NCI-H2227 treated with DMSO at 0.1 percent for 48 hours (cell line): ENCODE results near the gene MACROD2.
"Not testable (repeated sequence)": the region's sequence is repeated elsewhere in the genome, so short reads cannot be mapped to it uniquely, and the experiment has no call there.

Source experiments
- DNase-seq: peaks from one replicate; lab custom pipeline; 2025; lab: John Stamatoyannopoulos, UW

MACROD2 gene

DNA sequence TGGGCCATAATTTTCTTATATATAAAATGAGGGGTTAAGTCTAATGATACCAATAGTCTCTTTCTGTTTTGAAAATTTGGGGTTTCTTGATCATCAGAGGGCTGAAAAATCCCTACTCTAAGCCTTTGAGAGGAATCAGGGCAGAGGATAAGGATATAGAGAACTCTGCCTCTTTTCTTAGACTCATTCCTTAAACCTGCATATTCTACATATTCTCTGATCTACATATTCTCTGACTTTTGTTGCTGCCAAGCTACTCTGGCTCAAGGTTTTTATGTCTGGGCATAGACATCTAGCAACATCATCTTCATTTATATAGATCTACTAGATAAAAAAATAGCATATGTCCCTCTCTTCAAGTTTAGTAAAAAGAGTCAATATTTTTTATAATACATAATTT is 270.9 kb downstream of the MACROD2 start:
- no peak for DNase-seq

DNA sequence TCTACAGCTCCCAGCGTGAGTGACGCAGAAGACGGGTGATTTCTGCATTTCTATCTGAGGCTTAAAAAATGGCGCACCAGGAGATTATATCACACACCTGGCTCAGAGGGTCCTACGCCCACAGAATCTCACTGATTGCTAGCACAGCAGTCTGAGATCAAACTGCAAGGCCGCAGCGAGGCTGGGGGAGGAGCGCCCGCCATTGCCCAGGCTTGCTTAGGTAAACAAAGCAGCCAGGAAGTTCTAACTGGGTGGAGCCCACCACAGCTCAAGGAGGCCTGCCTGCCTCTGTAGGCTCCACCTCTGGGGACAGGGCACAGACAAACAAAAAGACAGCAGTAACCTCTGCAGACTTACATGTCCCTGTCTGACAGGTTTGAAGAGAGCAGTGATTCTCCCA is 275.4 kb downstream of the MACROD2 start:
- DNase-seq = not testable (repeated sequence)

DNA sequence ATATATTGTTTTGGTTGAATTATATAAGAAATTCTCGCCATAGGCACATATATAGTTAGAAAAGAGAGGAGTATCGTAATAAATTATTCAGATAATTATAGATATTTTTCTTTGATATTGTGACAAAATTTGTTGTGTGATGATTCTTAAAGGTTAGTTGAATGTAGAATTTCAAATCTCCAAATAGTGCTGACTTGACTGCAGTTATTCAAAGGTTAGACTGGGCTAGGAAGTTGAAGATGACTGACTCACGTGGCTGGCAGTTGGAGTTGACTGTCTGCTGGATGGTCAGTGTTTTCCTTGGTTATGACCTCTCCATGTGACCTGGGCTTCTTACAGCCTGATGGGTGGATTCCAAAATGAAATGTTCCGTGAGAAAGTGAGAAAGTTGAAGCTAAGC is 286.8 kb downstream of the MACROD2 start:
- no peak for DNase-seq

DNA sequence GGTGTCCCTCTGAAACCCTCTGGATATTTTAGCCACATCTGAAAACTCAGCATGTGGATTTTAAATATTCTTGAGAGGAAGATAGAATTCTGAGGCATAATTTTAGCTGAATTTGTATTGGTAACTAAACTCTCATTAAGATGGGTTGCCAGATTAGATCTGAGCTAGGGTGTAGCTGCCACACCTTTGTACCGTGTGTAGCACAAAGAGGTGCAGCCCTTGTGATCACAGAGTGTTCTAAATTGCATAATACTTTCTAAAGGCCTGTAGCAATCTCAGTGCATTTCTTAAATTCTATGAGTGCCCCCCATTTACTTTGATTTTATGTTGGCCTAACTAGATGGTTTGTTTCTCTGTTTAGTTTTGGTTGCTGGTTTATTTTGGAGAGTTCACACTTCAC is 289.1 kb downstream of the MACROD2 start:
- no peak for DNase-seq

DNA sequence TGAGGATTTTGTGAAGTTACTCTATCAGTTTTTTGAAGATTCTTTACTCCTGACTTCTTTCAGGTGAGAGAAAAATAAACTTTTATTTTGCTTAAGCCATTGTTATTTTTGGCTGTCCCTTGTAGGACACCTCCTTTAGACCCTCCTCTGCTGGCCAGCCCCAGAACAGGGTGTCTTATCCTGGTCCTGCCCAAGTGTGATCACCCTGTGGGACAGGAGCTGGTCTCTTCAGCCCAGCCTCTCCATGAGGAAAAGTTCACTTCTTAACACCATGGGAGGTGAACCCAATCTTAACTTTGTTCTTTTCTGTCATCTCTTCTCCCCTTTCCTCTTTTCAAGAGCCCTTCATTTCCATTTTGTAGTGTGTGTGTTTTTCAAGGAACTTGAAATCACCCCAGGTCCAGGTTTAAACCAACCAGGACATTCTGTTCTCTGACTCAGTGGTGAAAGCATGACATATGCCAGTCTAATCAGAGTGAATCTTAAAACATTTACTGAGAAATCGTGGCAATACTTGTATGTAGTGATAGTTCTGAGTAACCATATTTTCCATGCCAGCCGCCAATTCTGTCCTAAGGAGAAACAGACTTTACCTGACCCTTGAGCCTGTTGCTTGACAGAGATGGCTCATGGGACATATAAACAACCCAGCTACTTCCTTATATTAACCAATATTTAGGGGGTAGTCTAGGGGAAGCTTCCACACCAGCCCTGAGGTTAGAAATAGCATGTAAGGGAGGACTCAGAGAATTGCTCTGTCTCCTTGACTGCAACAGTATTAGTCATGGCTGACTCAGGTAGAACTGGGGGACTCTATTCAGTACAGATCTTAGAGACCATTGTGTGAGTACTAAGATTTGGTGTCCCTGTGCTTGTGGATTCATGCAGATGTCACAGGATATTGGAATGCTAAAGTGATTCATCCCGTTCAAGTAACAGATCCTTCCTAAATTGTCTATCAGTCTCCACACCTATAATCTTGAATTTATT is 293.3 kb downstream of the MACROD2 start:
- DNase-seq = no peak

DNA sequence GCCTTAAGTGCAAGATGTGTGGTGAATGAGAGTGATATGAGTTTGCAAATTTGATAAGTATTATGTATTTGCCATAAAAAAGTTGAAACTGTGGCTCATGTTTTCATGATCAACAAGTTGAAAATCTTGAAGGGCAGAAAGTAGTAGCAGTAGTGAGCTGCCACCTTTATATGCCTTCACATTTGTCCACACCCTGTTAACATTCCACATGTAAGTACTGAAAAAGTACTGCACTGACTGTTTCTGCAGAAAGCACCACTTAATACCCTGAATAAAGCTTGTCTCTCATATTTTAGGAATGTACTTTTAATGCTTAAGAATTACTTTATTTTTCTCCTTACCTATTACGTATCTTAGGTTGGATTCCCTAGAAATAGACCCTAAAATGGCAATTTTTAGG is 296.2 kb downstream of the MACROD2 start:
- no peak for DNase-seq

DNA sequence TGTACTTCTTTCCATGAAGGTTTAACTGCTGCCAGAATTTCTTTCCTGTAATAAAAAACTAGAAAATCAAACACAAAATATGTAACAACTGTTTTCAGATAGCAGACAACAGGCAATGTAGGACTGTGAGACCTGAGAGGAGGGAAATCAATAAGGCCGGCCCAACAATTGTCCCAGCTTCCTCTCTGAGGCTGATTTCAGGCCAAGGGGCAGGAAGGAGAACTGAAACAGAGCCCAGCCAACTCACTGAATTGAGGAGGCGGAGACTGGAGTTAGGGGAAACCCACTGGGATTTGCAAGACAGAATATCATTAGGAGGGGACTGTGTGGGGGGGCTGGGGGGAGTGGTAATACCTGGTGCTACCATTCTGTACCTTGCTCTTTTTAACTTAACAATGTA is 299.9 kb downstream of the MACROD2 start:
- no peak for DNase-seq

DNA sequence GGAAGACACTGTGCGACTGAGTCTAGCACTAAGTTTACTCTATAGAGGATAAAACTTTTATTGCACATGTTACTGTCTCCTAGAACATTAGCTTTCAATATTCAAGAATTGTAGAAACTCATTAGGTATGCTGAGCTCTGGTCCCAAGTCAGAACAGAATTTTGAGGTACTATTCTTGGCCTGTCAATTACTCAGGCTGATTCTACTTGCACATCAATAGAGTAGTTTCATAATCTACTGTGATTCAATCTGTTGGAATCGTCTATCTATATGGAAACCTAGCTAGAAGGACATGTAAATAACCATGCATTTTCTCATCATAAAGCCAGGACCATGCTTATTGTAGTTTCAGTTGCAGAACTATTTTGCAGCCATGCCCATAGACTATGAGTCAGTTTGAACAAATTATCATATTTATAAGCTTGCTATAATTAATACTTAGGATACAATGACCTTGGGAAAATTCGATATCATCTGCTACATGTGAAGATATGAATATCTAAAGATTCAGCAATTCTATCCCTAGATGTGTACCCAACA is 300.5 kb downstream of the MACROD2 start:
- no peak for DNase-seq

DNA sequence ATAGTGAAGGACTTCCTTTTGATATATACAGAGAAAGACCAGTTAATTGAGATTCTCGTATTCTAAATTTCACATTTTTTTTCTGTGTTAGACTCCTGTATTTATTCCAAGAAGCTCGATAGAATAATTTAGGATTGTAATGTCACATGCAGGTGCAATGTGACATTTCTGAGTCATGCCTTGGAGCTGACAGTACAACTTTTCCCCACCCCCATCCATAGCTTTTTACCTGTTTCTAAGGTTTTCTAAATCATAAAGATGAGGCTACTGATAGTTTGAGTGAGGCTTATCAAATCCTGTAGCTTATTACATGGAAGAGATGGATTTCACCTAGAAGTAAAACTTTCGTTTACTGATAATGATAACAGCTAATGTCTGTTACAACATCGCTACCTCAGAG is 304.5 kb downstream of the MACROD2 start:
- DNase-seq = no peak

DNA sequence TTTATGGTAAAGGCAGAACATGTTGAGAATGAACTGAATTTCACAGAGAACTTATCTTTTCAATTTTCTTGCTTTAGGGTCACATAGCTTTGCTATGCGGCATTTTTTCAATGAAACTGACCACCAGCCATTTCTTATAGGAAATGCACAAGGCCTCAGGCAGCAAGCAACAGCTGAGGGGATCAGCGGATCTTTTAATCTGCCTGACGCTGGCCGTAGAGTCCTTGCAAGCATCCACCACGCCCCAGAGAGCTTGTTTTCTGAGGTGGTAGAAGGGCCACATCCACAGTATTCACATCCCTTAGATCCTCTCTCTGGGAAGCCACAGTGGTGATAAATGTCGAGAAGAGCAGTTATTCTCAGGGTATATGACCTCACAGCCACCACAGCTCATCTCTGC is 307.8 kb downstream of the MACROD2 start:
- no peak for DNase-seq

DNA sequence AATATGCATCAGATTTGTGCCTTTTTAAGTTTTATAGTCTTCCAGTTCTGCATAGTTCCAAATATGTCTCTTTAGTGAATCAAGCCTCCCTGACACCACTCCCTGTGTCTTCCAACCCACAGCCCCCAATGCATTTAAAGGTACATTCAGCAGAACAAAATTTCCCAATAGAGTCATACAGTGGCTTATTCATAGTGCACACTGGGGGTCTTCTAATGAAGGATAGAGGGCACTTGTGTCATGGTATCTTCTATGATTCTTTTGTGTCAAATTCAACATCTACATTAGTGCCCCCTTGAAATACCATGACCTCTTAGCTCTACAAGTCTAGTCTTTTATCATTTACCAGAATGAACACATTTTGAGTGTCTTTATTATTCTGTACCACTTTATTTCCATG is 308.3 kb downstream of the MACROD2 start:
- no peak for DNase-seq

DNA sequence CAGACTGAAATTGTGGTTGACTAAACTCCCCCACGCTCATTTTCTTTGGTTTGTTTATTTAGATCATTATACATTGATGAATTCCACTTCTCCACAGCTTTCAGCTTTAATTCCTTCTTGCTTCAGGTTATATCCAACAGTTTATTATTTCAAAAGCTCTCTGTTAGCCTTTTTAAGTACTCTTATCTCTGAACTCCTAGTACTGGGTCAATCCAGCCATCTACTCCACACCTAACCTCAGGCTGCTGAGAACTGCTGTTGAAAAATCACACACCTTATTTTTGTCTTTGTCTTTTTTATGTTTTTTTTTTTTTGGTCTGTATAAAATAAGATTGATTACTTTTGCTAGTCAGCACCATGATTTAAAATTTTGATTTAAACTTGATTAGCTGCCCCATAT is 309.2 kb downstream of the MACROD2 start:
- DNase-seq = no peak

DNA sequence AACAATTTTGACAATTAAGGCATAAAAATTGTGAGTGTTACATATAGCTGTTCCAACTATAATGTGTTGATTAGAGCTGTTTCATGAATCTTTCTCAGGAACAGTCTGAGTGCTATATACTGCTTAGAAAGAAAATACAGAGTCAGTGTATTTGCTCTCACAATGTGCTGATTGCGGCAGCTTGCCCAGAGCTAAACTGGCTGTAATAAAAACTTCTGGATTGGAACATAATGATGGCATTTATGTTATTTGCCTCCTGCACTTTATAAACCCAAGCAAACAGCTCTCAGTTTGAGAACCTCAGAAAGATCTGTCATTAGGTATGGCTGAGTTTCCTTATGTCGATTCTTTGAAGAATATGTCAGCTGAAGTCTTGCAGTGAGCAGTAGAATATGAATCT is 312.6 kb downstream of the MACROD2 start:
- DNase-seq = no peak

DNA sequence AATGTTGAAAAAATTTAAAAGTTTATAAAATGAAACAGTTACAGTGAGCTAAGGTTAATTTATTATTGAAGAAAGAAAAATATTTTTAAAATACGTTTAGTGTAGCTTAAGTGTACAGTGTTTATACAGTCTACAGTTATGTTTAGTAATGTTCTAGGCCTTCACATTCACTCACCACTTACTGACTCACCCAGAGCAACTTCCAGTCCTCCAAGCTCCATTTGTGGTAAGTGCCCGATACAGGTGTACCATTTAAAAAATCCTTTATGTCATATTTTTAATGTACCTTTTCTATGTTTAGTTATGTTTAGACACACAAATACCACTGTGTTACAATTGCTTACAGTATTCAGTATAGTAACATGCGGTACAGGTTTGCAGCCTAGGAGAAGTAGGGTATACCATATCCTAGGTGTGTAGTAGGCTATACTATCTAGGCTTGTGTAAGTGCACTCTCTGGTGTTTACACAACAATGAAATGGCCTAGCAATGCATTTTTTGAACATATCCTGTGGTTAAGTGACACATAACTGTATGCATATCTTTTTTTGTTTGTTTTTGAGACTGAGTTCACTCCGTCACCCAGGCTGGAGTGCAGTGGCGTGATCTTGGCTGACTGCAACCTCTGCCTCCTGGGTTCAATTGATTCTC is 315.8 kb downstream of the MACROD2 start:
- no peak for DNase-seq

DNA sequence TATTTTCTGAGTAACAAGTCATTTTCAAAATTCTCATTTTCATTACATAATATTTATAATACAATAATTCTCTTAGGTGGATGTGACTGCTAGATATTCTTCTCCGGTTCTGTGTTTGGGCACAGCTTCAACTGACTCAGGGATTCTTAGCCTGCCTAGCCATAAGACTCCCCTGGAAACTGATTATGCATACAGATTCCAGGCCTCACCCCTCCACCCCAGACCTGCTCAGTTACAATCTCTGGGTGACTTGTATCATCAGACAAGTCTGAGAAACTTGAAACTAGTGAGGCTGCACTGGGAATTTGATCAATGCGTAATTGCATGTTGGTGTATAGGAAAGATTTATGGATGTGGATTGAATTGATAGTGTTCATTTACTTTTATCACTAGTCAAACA is 316.7 kb downstream of the MACROD2 start:
- no peak for DNase-seq

DNA sequence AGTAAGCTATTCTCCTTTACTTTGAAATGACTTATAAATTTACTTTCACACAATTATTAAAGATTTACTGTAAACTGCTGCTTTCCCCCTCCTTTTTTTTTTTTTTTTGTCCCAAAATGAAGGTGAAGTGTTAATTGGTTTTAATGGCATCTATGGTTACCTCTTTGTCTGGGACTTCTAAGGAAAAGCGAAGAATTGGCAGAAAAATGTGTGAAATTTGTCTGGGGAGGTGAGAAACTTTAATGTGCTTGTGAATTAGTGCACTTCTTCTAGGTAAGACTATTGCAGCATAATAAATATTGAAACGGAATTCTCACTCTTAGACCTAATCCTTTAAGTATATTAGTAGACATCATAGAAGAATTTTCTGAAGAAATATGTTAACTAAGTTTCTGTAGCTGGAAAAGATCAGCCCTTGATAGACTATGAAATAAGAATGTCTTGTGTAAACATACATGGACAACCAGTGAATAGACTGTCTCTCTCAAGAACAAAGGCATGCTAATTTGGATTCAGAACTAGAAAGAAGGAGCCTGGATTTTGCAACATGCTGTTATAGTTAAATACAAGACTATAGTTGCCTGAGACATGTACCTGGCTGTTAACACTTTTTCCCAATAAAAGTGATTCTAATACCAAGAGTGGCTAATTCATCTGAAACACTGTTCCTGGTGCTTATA is 318.2 kb downstream of the MACROD2 start:
- DNase-seq = no peak

DNA sequence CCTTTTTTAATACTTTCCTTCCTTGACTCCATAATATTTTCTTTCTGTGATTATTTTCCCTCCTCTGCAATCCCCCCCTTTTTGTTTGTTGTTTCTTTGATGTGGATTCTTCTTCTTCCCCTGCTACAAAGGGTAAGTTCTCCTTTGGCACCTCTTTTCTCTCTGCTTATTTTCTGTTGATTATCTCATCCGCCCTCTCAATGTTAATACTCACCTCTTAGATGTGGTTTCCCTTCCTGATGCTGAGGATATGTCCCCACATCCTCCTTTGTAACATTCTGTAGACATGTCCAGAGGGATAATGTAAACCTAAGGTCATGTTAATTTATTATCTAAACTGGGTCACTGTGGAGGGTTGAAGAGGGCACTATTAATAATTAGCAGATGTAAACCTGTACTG is 324.4 kb downstream of the MACROD2 start:
- DNase-seq = no peak

DNA sequence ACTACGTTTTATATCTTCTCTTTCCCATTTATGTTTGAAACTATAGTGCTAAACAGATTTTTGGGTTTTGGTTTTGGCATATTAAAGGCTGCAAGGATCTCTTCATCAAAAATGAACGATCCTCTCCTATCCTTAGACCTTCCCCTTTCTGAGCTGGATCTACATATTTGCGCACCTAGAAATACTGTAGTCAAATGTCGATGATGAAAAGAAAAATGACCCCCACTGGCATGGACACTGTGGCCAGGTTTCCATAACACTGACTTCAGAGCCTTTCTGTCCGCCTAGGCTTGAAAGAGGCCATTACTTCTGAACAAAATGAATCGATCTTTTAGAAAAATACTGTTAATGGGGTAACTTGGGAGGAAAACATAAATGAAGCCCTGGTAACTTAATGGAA is 336.3 kb downstream of the MACROD2 start:
- DNase-seq = no peak

DNA sequence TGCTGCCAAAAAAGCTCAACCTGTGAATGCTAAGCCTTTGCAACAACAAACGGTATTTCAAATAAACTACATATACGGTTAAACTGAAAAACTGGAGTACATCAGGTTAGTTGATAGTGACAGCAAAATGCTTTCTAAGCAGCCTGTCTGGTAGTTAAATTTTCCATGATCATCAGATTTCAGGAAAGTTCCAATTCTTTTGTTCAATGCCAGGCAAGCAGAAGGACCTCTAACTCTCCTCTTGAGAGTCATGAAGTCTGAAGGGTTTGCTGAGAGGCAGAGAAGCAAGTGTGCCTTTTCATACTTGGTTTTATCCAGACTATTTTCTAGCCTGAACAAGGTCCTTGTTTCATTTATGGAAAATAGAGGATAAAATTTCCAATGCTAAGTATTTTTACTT is 337.6 kb downstream of the MACROD2 start:
- DNase-seq = no peak

DNA sequence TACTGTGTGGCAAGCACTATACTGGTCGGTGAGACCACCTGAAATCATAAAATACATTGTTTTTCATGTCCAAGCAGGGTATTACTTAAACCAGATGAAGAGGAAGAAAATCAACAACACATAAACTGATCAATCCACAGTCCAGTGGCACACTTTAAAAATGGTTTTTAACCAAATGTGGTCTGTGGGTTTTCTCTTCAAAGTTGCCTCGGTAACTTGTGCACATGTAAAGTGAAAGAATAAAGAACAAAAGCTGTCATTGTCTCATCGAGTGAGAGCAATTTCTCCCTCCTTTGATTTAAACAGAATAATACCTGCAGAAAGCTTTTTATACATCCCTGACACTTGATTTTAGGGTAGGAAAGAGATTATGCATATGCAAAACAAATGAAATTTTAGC is 338.4 kb downstream of the MACROD2 start:
- DNase-seq = no peak

DNA sequence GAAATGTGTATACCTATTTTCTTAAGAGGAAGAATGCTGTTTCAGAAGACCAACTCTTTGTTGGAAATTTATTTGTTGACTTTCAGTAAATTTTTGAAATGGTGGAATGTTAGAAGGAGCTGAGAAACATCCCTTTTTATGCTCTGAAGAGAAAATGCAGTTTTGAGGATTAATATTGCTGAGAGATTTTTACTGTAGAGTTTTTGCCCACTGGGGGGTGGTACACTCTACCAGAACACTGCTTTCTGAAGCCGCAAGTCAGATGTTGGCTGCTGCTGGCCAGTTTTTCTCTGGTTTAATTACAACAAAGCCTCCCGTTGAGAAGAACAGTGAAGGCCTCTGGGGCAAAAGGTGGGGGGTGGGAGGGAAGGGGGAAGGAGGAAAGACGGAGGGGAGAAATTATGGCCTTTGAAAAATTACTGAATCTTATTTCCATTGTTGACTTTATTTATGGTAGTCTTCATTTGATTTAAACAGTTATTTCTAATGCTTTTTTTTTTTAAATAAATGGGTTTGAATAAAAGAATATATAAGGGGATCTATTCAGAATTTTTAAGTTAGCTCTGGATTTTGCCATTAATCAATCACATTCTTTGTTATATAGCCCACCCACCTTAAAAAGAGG is 339.1 kb downstream of the MACROD2 start:
- DNase-seq = peak; percentile 56

DNA sequence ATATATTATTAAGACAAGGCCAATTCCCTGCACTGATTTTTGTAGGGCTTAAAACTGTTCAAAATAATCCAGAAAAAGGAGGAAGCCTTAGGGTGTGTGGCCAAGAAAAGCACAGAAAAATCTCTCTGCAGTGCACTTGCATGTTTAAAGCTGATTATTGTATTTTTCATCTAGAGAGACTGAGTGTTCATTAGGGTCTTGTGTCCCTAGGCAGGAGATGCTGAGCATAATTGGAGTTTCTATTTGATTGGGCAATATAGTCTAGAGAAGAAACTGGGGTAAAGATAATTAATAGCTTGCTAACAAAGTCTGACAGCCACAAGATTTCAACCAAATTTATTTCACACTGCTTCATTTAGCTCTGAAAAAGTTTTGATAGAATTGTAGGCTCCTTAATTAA is 339.7 kb downstream of the MACROD2 start:
- no peak for DNase-seq
